NOMO-1 treated with dmso at 0.1 percent for 144 hours (cell line): ENCODE measurements around the gene SOX18.

Experiments used
- DNase-seq: peaks from one replicate; lab custom pipeline; 2025; ENCODE audit not compliant: unreplicated experiment; lab: John Stamatoyannopoulos, UW

Gene SOX18

DNA sequence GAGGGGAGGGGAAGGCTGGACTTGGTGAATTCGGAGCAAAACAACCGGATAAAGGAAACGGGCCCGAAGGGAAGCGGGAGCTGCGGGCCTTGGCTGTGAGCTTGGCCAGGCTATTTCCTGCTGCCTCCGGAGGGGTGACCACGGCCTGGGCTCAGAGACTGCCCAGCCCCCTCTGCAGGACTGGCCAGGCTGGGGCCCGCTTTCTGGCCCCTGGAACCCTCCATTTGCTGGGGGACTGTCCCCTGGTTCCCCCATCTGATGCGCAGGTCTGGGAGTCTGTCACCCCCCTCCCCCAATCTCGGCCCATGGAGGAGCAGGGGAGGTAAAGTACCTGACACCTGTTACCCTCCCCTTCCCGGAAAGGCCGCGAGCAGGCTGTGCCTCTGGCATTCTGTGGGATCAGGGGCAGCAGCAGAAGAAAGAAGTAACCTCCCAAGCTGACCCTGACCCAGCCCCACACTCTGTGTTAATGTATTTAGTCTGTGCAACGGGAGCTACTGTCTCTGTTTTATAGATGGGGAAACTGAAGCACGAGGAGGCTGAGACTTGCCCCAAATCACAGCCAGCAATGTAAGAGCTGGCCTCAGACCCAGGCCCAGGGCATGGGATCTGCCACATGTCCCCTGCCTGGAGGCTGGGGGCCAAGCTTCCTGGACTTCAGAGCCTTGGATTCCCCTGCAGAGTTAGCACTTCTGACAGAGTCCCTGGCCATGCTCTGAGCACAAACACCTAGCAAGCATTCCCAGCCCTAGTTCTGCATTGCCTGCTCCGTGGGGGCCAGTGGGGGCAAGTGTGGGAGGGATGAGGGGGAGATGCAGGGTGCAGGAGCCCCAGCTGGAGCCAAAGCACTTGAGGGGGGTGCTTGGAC is 9.9 kb downstream of the SOX18 start:
- DNase-seq, result no peak

GRCh38 chr20:64038565-64039292 is 10.7 kb downstream of the SOX18 start:
- peak; percentile 61 for DNase-seq

GRCh38 chr20:64038224-64038564 is 11.2 kb downstream of the SOX18 start:
- no peak for DNase-seq

DNA sequence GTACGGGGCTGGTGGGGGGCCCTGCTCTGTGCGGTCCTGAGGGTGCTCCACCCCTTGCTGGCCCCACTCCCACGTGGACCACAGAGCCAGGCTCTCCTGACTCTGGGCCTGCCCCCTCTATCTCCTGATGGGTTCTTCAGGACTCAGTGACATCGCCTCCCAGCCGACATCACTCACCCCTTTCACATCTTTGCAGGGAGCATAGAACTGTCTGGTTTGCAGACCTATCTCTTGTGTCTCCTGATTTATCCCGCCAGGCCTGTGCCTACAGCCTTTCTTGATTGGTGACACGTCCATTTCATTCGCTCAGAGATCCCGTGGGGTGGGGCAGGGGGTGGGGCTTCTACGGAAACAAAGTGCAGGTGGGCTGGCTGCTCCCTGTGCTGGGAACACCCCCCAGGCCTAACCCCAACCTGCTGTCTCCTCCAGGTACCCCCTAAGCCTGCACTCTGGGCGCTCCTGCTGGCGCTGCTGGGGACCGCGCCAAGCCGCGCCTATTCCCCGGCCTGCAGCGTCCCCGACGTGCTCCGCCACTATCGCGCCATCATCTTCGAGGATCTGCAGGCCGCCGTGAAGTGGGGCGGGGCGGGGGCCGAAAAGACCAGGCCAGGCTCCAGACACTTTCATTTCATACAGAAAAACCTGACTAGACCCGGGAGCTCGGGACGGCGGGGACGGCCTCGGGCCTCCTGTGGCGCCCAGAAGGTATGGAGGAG is 11.8 kb downstream of the SOX18 start:
- DNase-seq, result no peak

DNA sequence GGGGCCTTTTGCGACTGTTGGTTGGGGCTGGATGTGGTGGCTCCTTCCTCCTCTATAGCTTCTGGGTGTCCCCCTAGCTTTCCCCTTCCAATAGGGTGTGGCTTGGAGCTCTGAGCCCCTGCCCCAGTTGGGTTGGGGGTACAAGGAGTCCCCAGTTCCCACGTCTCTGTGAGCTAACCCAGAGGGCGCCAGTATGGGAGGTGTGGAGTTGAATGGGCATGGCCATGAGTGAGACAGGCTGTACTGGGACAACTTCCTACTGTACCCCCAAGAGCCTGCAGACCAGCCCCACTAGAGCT is 12.3 kb downstream of the SOX18 start:
- no peak for DNase-seq

- DNase-seq, result no peak
These were observed 12.9 kb downstream of the SOX18 start for GRCh38 chr20:64036346-64037198.

- no peak for DNase-seq
These were observed 13.5 kb downstream of the SOX18 start, which contains the start of gene C20orf204 for GRCh38 chr20:64035933-64036345. C20orf204 (plus strand) TSS chr20:64036182; CDS start chr20:64036324, 142 bp downstream.

GRCh38 chr20:64035066-64035932 is 14.1 kb downstream of the SOX18 start:
- no peak for DNase-seq

DNA sequence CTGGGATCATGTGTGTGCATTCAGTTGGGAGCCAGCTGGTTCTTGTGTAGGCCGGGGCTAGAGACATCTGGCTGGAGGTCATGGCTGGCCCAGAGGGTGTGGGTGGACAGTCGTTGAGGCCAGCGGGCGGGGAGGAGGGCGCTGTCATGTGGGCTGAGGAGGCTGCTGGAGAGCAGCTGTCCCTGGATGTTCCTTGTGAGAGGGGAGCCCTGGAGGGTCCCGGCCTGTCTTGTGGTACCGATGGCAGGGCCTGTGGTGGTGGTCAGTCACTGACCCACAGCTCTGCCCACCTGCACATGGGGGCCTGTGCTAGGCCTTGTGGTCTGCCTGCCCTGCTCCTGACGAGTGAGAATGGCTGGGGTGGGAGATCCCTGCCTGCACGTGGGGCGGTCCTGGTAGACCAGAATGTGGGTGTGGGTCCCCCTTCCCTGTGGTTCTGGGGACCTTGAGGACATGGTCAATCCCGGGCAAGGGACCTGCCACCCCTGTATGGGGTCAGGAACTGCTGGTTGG is 15.4 kb downstream of the SOX18 start:
- DNase-seq, result no peak

GRCh38 chr20:64032706-64033624 is 16.5 kb downstream of the SOX18 start:
- no peak for DNase-seq

DNA sequence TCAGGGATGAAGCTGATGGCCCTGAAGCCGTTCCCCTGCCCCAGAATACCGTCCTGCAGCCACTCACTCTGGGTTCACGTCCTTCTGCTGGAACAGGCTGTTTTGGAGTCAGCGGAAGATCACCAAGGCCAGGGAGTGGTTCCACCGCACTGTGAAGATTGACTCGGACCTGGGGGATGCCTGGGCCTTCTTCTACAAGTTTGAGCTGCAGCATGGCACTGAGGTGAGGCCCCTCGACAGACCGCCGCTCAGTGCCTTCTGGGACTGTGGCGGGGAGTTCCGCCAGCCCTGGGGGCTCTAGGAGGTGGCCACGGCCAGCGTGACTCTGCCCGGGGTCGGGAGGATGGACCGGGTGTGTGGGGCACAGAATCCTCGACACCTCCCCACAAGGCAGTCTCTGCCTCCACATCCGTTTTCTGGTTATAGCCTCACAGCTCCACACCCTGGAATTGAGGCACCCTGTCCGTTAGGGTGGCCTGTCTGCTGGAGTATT is 17.6 kb downstream of the SOX18 start:
- no peak for DNase-seq

DNA sequence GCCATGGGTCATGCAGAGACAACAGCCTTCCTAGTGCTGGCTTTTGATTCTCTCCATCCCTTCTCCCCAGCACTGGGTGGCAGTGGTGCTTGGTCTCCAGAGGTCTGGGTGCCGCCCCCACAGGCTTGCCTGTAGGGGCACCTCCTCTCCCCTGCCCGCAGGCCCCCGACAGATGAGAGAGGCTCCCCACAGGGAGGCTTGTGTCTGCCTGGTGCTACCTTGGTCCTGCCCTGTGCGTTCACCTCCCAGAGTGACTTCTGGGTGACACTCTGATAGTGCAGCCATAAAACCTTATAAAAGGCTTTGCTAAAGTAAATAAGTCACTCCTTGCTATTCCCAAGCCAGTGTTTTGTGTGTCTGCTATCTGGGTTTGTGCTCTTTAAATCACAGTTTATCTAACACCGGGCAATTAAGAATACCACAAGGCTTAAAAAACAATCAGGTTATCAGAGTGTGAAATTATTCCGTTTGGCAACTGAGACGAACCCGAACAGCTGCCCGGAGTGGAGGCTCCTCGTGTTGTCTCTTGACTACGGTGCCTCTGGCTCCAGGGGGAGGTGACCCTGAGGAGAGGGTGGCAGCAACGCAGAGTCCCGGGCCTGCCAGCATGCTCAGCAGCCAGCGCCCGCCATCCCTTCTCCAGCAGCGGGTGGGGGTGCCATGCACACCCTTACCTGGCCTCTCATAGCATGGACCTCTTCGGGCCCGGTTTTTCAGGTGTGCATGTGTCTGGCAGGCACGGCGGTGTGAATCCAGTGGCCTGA is 18.9 kb downstream of the SOX18 start:
- DNase-seq, result no peak

DNA sequence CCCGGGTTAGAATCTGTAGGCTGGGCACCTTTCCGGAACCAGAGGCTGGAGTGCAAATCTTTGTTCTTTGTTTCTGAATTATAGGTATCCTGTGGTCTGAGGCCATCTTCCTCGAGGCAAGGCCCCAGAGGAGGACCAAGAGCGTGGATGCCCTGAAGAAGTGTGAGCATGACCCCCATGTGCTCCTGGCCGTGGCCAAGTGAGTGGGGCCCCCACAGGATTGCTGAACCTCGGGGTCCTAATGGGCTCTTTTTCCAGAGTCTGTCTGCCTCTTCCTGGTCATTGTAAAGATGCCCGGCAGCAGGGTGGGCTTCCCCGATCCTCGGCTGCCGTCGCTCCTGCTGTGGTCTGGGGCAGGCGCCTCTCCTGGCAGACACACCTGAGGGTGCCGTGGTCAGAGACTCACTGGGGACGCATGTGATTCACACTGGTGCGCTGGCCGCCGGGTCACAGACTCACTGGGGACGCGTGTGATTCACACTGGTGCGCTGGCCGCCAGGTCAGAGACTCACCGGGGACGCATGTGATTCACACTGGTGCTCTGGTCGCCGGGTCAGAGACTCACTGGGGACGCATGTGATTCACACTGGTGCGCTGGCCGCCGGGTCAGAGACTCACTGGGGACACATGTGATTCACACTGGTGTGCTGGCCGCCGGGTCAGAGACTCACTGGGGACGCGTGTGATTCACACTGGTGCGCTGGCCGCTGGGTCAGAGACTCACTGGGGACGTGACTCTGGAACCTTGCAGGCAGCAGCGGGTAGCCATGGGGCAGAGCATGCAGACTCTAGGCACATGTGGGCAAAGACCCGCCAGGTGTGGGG is 19.9 kb downstream of the SOX18 start:
- DNase-seq, result no peak

DNA sequence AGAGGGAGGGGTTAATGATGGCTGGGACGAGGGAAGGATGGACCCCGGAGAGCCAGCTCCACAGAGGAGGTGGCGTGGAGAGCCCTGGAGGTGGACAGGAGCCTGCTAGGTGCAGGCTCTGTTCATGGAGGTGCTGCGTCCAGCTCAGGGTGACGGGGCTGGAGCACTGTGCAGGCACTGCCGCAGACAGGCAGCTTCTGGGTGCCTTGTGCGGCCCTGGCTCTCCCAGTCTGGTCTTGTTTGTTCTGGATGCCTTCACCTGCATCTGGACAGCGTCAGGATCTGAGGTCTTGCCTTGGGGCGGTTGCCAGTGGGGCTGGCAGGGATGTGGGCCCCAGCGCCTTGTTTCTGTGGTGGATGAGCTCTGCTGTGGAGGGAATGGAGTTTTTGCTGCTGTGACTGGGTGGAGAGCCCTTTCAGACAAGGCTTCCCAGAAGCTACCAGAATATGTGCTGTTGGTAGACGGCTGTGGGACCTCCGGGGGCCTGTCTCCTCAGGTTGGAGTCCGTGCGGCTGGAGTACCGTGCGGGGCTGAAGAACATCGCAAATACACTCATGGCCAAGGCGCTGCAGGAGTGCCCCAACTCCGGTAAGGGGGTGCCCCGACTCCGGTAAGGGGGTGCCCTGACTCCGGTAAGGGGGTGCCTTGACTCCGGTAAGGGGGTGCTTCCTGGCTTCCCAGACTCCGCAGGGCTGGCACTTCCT is 21.3 kb downstream of the SOX18 start:
- no peak for DNase-seq

DNA sequence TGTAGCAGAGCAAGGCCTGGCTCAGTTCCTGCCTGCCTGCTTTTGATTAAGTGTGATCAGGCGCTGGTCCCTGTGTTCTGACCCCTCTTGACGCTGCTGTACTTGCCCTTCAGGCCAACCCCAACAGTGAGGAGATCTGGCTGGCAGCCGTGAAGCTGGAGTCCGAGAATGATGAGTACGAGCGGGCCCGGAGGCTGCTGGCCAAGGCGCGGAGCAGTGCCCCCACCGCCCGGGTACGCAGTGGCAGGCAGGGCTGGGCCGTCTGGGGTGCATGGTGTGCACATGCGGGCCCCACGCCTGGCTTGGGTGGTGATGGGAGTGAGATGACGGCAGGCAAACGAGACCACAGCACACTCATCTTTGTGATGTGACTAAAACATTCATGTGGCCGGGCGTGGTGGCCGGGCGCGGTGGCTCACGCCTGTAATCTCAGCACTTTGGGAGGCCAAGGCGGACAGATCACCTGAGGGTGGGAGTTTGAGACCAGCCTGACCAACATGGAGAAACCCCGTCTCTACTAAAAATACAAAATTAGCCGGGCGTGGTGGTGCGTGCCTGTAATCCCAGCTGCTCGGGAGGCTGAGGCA is 23.5 kb downstream of the SOX18 start:
- no peak for DNase-seq
